K562 (cell line): ENCODE measurements around the gene C6orf47. TPM values are rescaled to one million over a fixed set of nuclear protein-coding genes. Genes with fewer than 3 reads are reported as not detected.
A peak's percentile ranks its signal among the peaks of the same experiment; 100 is the strongest.

ENCODE experiments used
- ADNP ChIP-seq: fragments of 200-800 bp; sonication (Bioruptor generic); IDR thresholded peaks from 2 replicates; pipeline ENCODE4 v1.6.1; 2016; ENCODE audit warnings: missing genetic modification characterization, missing compliant biosample characterization
- ARID3B ChIP-seq: fragments of 250-450 bp; sonication (Bioruptor Pico); IDR thresholded peaks from 2 replicates; pipeline ENCODE4 v1.4.0; 2020; ENCODE audit warnings: borderline replicate concordance
- BHLHE40 ChIP-seq: IDR thresholded peaks from 2 replicates; pipeline ENCODE4 v1.6.1; 2011; ENCODE audit warnings: low read length, improper control_type of control experiment
- DLX4 ChIP-seq: fragments of 250-450 bp; sonication (Bioruptor Pico); IDR thresholded peaks from 2 replicates; pipeline ENCODE4 v1.6.1; 2021; ENCODE audit warnings: mild to moderate bottlenecking
- FOXK1 ChIP-seq: sonication (generic); formaldehyde crosslinking; IDR thresholded peaks from 2 replicates; pipeline ENCODE4 v1.8.0; 2022; ENCODE audit warnings: missing genetic modification reagents, mild to moderate bottlenecking, borderline replicate concordance
- GABPB1 ChIP-seq: sonication (generic); formaldehyde crosslinking; IDR thresholded peaks from 2 replicates; pipeline ENCODE4 v1.8.0; 2022; ENCODE audit warnings: mild to moderate bottlenecking, missing genetic modification reagents
- KDM1A ChIP-seq, 2 experiments: fragments of 450-650 bp; IDR thresholded peaks; 2 replicates each; pipeline ENCODE4 v1.6.1; 2016; ENCODE audit warnings: mild to moderate bottlenecking in 2 of 2
- NFIC ChIP-seq: fragments of 450-650 bp; IDR thresholded peaks from 2 replicates; pipeline ENCODE4 v1.6.1; 2017; ENCODE audit warnings: mild to moderate bottlenecking, inconsistent platforms
- NFRKB ChIP-seq: fragments of 450-650 bp; IDR thresholded peaks from 2 replicates; pipeline ENCODE4 v1.6.1; 2016; ENCODE audit warnings: low read depth
- RUNX1 ChIP-seq: sonication (generic); IDR thresholded peaks from 2 replicates; pipeline ENCODE4 v1.6.1; 2016; ENCODE audit warnings: antibody characterized with exemption, low read depth
- SFPQ ChIP-seq: fragments of 200-400 bp; formaldehyde crosslinking; IDR thresholded peaks from 2 replicates; pipeline ENCODE4 v1.6.1; 2017; ENCODE audit warnings: mild to moderate bottlenecking, low read depth, low read length, moderate library complexity
- SP1 ChIP-seq: sonication (generic); formaldehyde crosslinking; IDR thresholded peaks from 2 replicates; pipeline ENCODE4 v1.8.1; 2022; ENCODE audit warnings: mild to moderate bottlenecking, missing genetic modification reagents
- ZBTB11 ChIP-seq, 3 experiments: fragments of 200-800 bp in 1 of 3; fragments of 250-450 bp in 1 of 3; fragments of 450-650 bp in 1 of 3; sonication (Bioruptor Pico) in 1 of 3; sonication (Bioruptor generic) in 1 of 3; formaldehyde crosslinking in 1 of 3; IDR thresholded peaks; 2 replicates each; pipeline versions ENCODE4 v1.6.1 to v1.8.0; 2016 to 2022; ENCODE audit warnings: mild to moderate bottlenecking in 2 of 3, missing genetic modification characterization in 2 of 3, missing compliant biosample characterization in 1 of 3, moderate library complexity in 1 of 3
- ZNF639 ChIP-seq, 2 experiments: fragments of 200-800 bp in 1 of 2; sonication (Bioruptor generic) in 1 of 2; sonication (generic) in 1 of 2; formaldehyde crosslinking in 1 of 2; IDR thresholded peaks in 1 of 2; conservative IDR thresholded peaks in 1 of 2; 2 replicates each; pipeline versions ENCODE4 v1.5.0 to v1.6.1; 2016 to 2020; ENCODE audit warnings: missing compliant biosample characterization in 1 of 2, missing genetic modification characterization in 1 of 2, missing genetic modification reagents in 1 of 2
- ZNF740 ChIP-seq, 3 experiments: fragments of 200-800 bp in 1 of 3; sonication (Bioruptor generic) in 1 of 3; sonication (generic) in 1 of 3; formaldehyde crosslinking in 1 of 3; IDR thresholded peaks; 2 replicates each; pipeline versions ENCODE4 v1.6.1 to v1.8.0; 2016 to 2022; ENCODE audit warnings: mild to moderate bottlenecking in 2 of 3, missing compliant biosample characterization in 2 of 3, missing genetic modification characterization in 2 of 3, missing genetic modification reagents in 1 of 3
- ZNF780A ChIP-seq: fragments of 250-450 bp; sonication (Bioruptor Pico); IDR thresholded peaks from 2 replicates; pipeline ENCODE4 v1.5.0; 2021; ENCODE audit warnings: mild to moderate bottlenecking
- polyA plus RNA-seq, 8 experiments: library from polyadenylated mRNA; depleted of rRNA in 4 of 8; stranded (reverse) in 5 of 8; unstranded in 3 of 8; fragments of >200 nt; fragmentation: Nextera tagmentation in 2 of 8; fragmentation: Illumina TruSeq in 1 of 8; extraction: Ambion mirVana in 2 of 8; extraction: Trizol in 1 of 8; gene quantifications; 2 replicates each; pipeline versions ENCODE4 v1.2.1 to v1.2.3, GENCODE V29; 2011 to 2014; ENCODE audit warnings: inconsistent platforms in 1 of 8, missing spikeins in 1 of 8
- total RNA-seq, 7 experiments: library from RNA; depleted of rRNA in 6 of 7; stranded (reverse); fragments of >200 nt in 6 of 7; fragmentation: Illumina TruSeq in 2 of 7; extraction: Trizol in 2 of 7; gene quantifications; 2 replicates each; pipeline versions ENCODE4 v1.2.1 to v1.2.3, GENCODE V29; 2011 to 2021; ENCODE audit warnings: low replicate concordance in 1 of 7

Gene C6orf47
- total and polyA plus RNA-seq, 9 of the 15 experiments (the other 6 are each of a cell fraction or from before 2014, with no cell fraction given): 0.14 to 43.8 (median 27.0) TPM

GRCh38 chr6:31691078-31691463, 30.5 kb upstream of the C6orf47 start (continued):
- peak; percentile 50; the same call in 1 of the 2 replicates for TF ChIP-seq GABPB1 (CRISPR knock-in tag)
- 0 out of 2 replicates have a peak, but pooled peaks have one; percentile 21 for TF ChIP-seq FOXK1
- TF ChIP-seq ZNF740 (CRISPR knock-in tag; IDR thresholded peaks at IDR 0.05): no peak
- TF ChIP-seq ZNF740 (tag; IDR thresholded peaks at IDR 0.05): 0 out of 4 replicates have a peak, but pooled peaks of 1 of the 2 experiments have one; percentile 19
- 0 out of 2 replicates have a peak, but pooled peaks have one; percentile 0 for TF ChIP-seq BHLHE40
- TF ChIP-seq NFIC: no peak
- TF ChIP-seq ZNF639 (CRISPR knock-in tag; conservative IDR thresholded peaks at IDR 0.05 in 1 of 2, IDR thresholded peaks at IDR 0.05 in 1 of 2): 0 out of 4 replicates have a peak, but pooled peaks of 1 of the 2 experiments have one; percentile 0
- TF ChIP-seq NFRKB: 0 out of 2 replicates have a peak, but pooled peaks have one; percentile 15
- peak in 1 of 2 experiments; percentile 68; a peak in 3 of 4 replicates for TF ChIP-seq KDM1A (IDR thresholded peaks at IDR 0.05)
- no peak for TF ChIP-seq ZNF780A
- no peak for TF ChIP-seq SP1 (CRISPR knock-in tag)
- no peak for TF ChIP-seq DLX4 (CRISPR knock-in tag)
- TF ChIP-seq ZBTB11 (CRISPR knock-in tag; IDR thresholded peaks at IDR 0.05): peak in 1 of 3 experiments; percentile 12; a peak in 1 of 6 replicates
- TF ChIP-seq ARID3B (CRISPR knock-in tag): no peak
- no peak for TF ChIP-seq SFPQ
- TF ChIP-seq RUNX1: no peak
- TF ChIP-seq ADNP (tag): no peak; the same call in 1 of the 2 replicates
